Measurements from ENCODE around the gene DHRS3. TPM values are rescaled to one million over a fixed set of nuclear protein-coding genes. Genes with fewer than 3 reads are reported as not detected.

The DHRS3 gene
- total and polyA plus RNA-seq, 8 donors: 15.1 to 103 (median 58.2) TPM

GRCh38 chr1:12657060-12657884 is 39.3 kb upstream of the DHRS3 start:
- Histone ChIP-seq H3K27me3 (no peaks in the 10 kb centered on the region), H3K36me3 (no peaks in the 10 kb centered on the region), H3K9me3 (no peaks in the 10 kb centered on the region), H3K4me3 (no peak overlapping the region), H3K27ac (no peak overlapping the region), H3K4me1 (peaks cover 0 to 9% (median 7%) of the 10 kb centered on the region in 4 donors)
- TF ChIP-seq POLR2AphosphoS5 (IDR thresholded peaks at IDR 0.05) (no peak), CTCF (IDR thresholded peaks at IDR 0.05) (no peak), EP300 (IDR thresholded peaks at IDR 0.05) (no peak), POLR2A (IDR thresholded peaks at IDR 0.05) (no peak)
- 92 to 96% (median 95%) methylated on average over 13 of the region's 13 CpGs for WGBS, 5 donors
- intact Hi-C loops (cut with DNase I; ENCODE audit: low total_unique reads): loop anchor here (10.0 kb wide), 2 partner anchors 342 to 542 kb away; no protein-coding TSS in a partner anchor
- DNase-seq: no peak

- no peaks in the 10 kb centered on the region for H3K27me3 ChIP-seq
- no peaks in the 10 kb centered on the region for H3K9me3 ChIP-seq
- WGBS, 5 donors: 88 to 91% (median 90%) methylated on average over 4 of the region's 4 CpGs
- H3K4me1 ChIP-seq: peaks cover 0 to 9% (median 7%) of the 10 kb centered on the region in 4 donors
- DNase-seq: no peak
- TF ChIP-seq POLR2A (IDR thresholded peaks at IDR 0.05) (no peak), POLR2AphosphoS5 (IDR thresholded peaks at IDR 0.05) (no peak)
- no peak overlapping the region for H3K27ac ChIP-seq
- H3K4me3 ChIP-seq: no peak overlapping the region
- intact Hi-C loops (cut with DNase I; ENCODE audit: low total_unique reads): loop anchor here (10.0 kb wide), 2 partner anchors 342 to 542 kb away; no protein-coding TSS in a partner anchor
- no peaks in the 10 kb centered on the region for H3K36me3 ChIP-seq
Observed at GRCh38 chr1:12656575-12656974, 38.6 kb upstream of the DHRS3 start.

- TF ChIP-seq POLR2AphosphoS5 (IDR thresholded peaks at IDR 0.05) (peak in 2 of 3 donors; percentile 33 to 49), EP300 (IDR thresholded peaks at IDR 0.05) (no peak)
Observed at GRCh38 chr1:12654657-12655056, 36.6 kb upstream of the DHRS3 start.

GRCh38 chr1:12654004-12654567 is 36.1 kb upstream of the DHRS3 start:
- intact Hi-C loops (cut with DNase I; ENCODE audit: low total_unique reads): loop anchor here (10.0 kb wide), 2 partner anchors 339 to 539 kb away; no protein-coding TSS in a partner anchor
- no peak overlapping the region for H3K4me3 ChIP-seq
- DNase-seq: no peak
- peak overlapping the region in 1 of 5 donors; percentile 9 for H3K27ac ChIP-seq
- 63 to 81% (median 73%) methylated on average over 4 of the region's 4 CpGs for WGBS, 5 donors
- H3K36me3 ChIP-seq: no peaks in the 10 kb centered on the region
- H3K9me3 ChIP-seq: no peaks in the 10 kb centered on the region
- no peaks in the 10 kb centered on the region for H3K27me3 ChIP-seq
- peaks cover 4 to 25% (median 13%) of the 10 kb centered on the region in 4 donors for H3K4me1 ChIP-seq
- no peak for TF ChIP-seq EP300 (IDR thresholded peaks at IDR 0.05)
- no peak for TF ChIP-seq POLR2A (IDR thresholded peaks at IDR 0.05)
- TF ChIP-seq POLR2AphosphoS5 (IDR thresholded peaks at IDR 0.05): no peak
- no peak for TF ChIP-seq CTCF (IDR thresholded peaks at IDR 0.05)

More at GRCh38 chr1:12654657-12655056, 36.6 kb upstream of the DHRS3 start:
- DNase-seq: peak; percentile 28 to 69
- 31 to 55% (median 49%) methylated on average over 8 of the region's 8 CpGs for WGBS, 5 donors
- Histone ChIP-seq H3K9me3 (no peaks in the 10 kb centered on the region), H3K4me1 (peaks cover 4 to 25% (median 13%) of the 10 kb centered on the region in 4 donors), H3K4me3 (no peak overlapping the region), H3K27ac (no peak overlapping the region), H3K27me3 (no peaks in the 10 kb centered on the region), H3K36me3 (no peaks in the 10 kb centered on the region)
- intact Hi-C loops (cut with DNase I; ENCODE audit: low total_unique reads): loop anchor here (10.0 kb wide), 2 partner anchors 340 to 540 kb away; no protein-coding TSS in a partner anchor

- no peak for TF ChIP-seq CTCF (IDR thresholded peaks at IDR 0.05)
- TF ChIP-seq EP300 (IDR thresholded peaks at IDR 0.05): no peak
- TF ChIP-seq POLR2A (IDR thresholded peaks at IDR 0.05): no peak
- no peak for TF ChIP-seq POLR2AphosphoS5 (IDR thresholded peaks at IDR 0.05)
Observed at GRCh38 chr1:12649971-12650421, 32.0 kb upstream of the DHRS3 start.

More at GRCh38 chr1:12649971-12650421, 32.0 kb upstream of the DHRS3 start:
- Histone ChIP-seq H3K27ac (peak overlapping the region in 1 of 5 donors; percentile 26), H3K36me3 (no peaks in the 10 kb centered on the region), H3K4me1 (peaks cover 0 to 20% (median 9%) of the 10 kb centered on the region in 4 donors), H3K27me3 (no peaks in the 10 kb centered on the region), H3K9me3 (no peaks in the 10 kb centered on the region), H3K4me3 (no peak overlapping the region)
- 47 to 58% (median 50%) methylated on average over 5 of the region's 5 CpGs for WGBS, 5 donors
- intact Hi-C loops (cut with DNase I; ENCODE audit: low total_unique reads): loop anchor here (10.0 kb wide), 2 partner anchors 335 to 535 kb away; no protein-coding TSS in a partner anchor
- peak in 1 of 2 donors; percentile 45 for DNase-seq
